Measurements from ENCODE around the gene CROCC2. TPM values are rescaled to one million over a fixed set of nuclear protein-coding genes. Genes with fewer than 3 reads are reported as not detected.

The CROCC2 gene
- total RNA-seq, 1 donor from 2014 or later = 0.49 TPM

- no peak overlapping the region for H3K4me3 ChIP-seq
- DNase-seq (ENCODE audit: extremely low spot score in 2 of 2) = peak; percentile 37 to 82
- TF ChIP-seq POLR2AphosphoS5 (IDR thresholded peaks at IDR 0.05; ENCODE audit: insufficient read depth in 1 of 2, low read depth in 1 of 2) = no peak
- TF ChIP-seq POLR2A (IDR thresholded peaks at IDR 0.05) = no peak
- TF ChIP-seq, protein P1, sequence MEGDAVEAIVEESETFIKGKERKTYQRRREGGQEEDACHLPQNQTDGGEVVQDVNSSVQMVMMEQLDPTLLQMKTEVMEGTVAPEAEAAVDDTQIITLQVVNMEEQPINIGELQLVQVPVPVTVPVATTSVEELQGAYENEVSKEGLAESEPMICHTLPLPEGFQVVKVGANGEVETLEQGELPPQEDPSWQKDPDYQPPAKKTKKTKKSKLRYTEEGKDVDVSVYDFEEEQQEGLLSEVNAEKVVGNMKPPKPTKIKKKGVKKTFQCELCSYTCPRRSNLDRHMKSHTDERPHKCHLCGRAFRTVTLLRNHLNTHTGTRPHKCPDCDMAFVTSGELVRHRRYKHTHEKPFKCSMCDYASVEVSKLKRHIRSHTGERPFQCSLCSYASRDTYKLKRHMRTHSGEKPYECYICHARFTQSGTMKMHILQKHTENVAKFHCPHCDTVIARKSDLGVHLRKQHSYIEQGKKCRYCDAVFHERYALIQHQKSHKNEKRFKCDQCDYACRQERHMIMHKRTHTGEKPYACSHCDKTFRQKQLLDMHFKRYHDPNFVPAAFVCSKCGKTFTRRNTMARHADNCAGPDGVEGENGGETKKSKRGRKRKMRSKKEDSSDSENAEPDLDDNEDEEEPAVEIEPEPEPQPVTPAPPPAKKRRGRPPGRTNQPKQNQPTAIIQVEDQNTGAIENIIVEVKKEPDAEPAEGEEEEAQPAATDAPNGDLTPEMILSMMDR (IDR thresholded peaks at IDR 0.05) = no peak
- no peaks in the 10 kb centered on the region for H3K4me1 ChIP-seq
- H3K27ac ChIP-seq = no peak overlapping the region
- intact Hi-C loops (cut with DNase I) = no loop called here
- H3K9me3 ChIP-seq = no peaks in the 10 kb centered on the region
- no peaks in the 10 kb centered on the region for H3K36me3 ChIP-seq
- no peaks in the 10 kb centered on the region for H3K27me3 ChIP-seq
These were observed 25.3 kb downstream of the CROCC2 start for GRCh38 chr2:240931319-240931949.

DNA sequence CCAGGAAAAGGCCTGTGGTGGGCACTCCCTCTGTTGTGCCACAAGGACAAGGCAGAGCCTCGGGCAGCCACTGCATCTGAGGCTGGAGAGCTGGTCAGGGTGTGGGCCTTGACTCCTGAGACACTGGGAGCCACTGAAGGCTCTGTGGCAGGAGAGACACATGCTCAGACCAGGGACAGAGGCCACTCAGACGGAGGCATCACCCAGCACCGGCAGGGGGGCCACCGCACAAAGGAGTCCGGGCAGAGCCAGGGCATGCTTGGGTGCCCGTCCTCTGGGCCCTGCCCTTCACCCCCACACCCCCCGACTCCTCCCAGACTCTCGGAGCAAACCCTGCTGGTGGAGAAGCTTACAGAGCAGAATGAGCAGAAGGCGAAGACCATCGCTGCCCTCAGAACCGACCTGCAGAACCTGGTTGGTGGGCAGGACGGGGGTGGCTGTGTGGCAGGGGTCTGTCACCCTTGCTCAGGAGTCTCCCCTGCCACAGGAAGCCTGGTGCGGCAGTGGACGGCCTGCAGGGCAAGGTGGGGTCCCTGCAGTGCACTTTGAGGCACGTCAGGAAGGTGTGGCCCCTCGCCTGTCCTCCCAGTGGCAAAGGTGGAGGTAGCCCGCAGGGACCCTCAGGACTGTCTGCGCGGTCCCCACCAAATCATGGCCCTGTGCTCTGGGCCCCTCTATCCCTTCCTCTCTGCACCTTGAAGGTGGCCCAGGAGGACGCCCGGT, 26.0 kb downstream of the CROCC2 start:
- DNase-seq (ENCODE audit: extremely low spot score in 2 of 2) = peak in 1 of 2 donors; percentile 71

GRCh38 chr2:240932724-240933047, 26.6 kb downstream of the CROCC2 start:
- no peak overlapping the region for H3K27ac ChIP-seq
- H3K36me3 ChIP-seq = no peaks in the 10 kb centered on the region
- intact Hi-C loops (cut with DNase I) = no loop called here
- H3K4me1 ChIP-seq = no peaks in the 10 kb centered on the region
- H3K9me3 ChIP-seq = no peaks in the 10 kb centered on the region
- no peak overlapping the region for H3K4me3 ChIP-seq
- DNase-seq (ENCODE audit: extremely low spot score in 2 of 2) = no peak
- TF ChIP-seq, protein P1 (IDR thresholded peaks at IDR 0.05) = no peak
- no peak for TF ChIP-seq POLR2AphosphoS5 (IDR thresholded peaks at IDR 0.05; ENCODE audit: insufficient read depth in 1 of 2, low read depth in 1 of 2)
- TF ChIP-seq POLR2A (IDR thresholded peaks at IDR 0.05) = no peak
- H3K27me3 ChIP-seq = no peaks in the 10 kb centered on the region

More for the DNA sequence above, 26.0 kb downstream of the CROCC2 start:
- H3K27me3 ChIP-seq = no peaks in the 10 kb centered on the region
- TF ChIP-seq POLR2A (IDR thresholded peaks at IDR 0.05) = no peak
- no peak for TF ChIP-seq POLR2AphosphoS5 (IDR thresholded peaks at IDR 0.05; ENCODE audit: insufficient read depth in 1 of 2, low read depth in 1 of 2)
- TF ChIP-seq, protein P1 (IDR thresholded peaks at IDR 0.05) = no peak
- no peak overlapping the region for H3K4me3 ChIP-seq
- H3K4me1 ChIP-seq = no peaks in the 10 kb centered on the region
- H3K36me3 ChIP-seq = no peaks in the 10 kb centered on the region
- no peak overlapping the region for H3K27ac ChIP-seq
- H3K9me3 ChIP-seq = no peaks in the 10 kb centered on the region
- intact Hi-C loops (cut with DNase I) = no loop called here

- Histone ChIP-seq H3K27me3 (no peaks in the 10 kb centered on the region), H3K36me3 (no peaks in the 10 kb centered on the region), H3K4me1 (no peaks in the 10 kb centered on the region), H3K4me3 (no peak overlapping the region), H3K27ac (no peak overlapping the region), H3K9me3 (peaks cover 3% of the 10 kb centered on the region)
- DNase-seq (ENCODE audit: extremely low spot score in 2 of 2) = peak in 1 of 2 donors; percentile 67
- no peak for TF ChIP-seq POLR2A (IDR thresholded peaks at IDR 0.05)
- TF ChIP-seq, protein P1 (IDR thresholded peaks at IDR 0.05) = no peak
- TF ChIP-seq POLR2AphosphoS5 (IDR thresholded peaks at IDR 0.05; ENCODE audit: insufficient read depth in 1 of 2, low read depth in 1 of 2) = no peak
- intact Hi-C loops (cut with DNase I) = no loop called here
These were observed 27.2 kb downstream of the CROCC2 start for GRCh38 chr2:240933048-240933965.
